HCT116 (cell line): Measurements from ENCODE around the gene SLC2A13. TPM values are rescaled to one million over a fixed set of nuclear protein-coding genes. Genes with fewer than 3 reads are reported as not detected.

Experiments used
- ATAC-seq: fragments of 200-7000 bp; cut with Tn5 transposase; 2 replicates; pipeline ENCODE4 v1.9.1; 2020; ENCODE audit warnings: mild to moderate bottlenecking, moderate library complexity
- BruUV-seq: library from RNA; stranded (reverse); fragments of 400-500 nt; replicated peaks from 2 replicates; lab custom pipeline; 2021; lab: Mats Ljungman, UMichigan
- CTCF ChIA-PET: fragments of 300-600 bp; sonication (Branson Sonifier 250); formaldehyde crosslinking; loops from one replicate; lab custom pipeline; 2021; ENCODE audit warnings: antibody characterized with exemption; lab: Charles Lee
- POLR2A ChIA-PET: fragments of 300-600, 350-600 bp; sonication (Branson Sonifier 250); formaldehyde crosslinking; loops from one replicate; lab custom pipeline; 2021; ENCODE audit warnings: antibody characterized with exemption; lab: Charles Lee
- RAD21 ChIA-PET, 2 experiments: fragments of 300-600 bp; sonication (Branson Sonifier 250); formaldehyde crosslinking; loops; one replicate each; lab custom pipeline; 2023; ENCODE audit warnings: low total read pairs in 2 of 2; ENCODE audit not compliant: uncharacterized antibody in 2 of 2, unreplicated experiment in 2 of 2, low non-redundant PET in 1 of 2; lab: Charles Lee
- DNase-seq: peaks from one replicate; pipeline ENCODE4 v3.0.0-alpha.2; 2010; ENCODE audit warnings: low read depth, low spot score
- H2AFZ ChIP-seq: fragments of 200-600 bp; shearing (Covaris generic), sonication (generic); 2 replicates; pipeline ENCODE4 v1.6.1; 2017; ENCODE audit warnings: low read depth, mixed run types, mixed read lengths, antibody characterized with exemption, low read length; ENCODE audit not compliant: poor library complexity, severe bottlenecking
- H3K27ac ChIP-seq: 2 replicates; pipeline ENCODE4 v1.5.1; 2012; ENCODE audit warnings: low read depth, low read length
- H3K27me3 ChIP-seq: fragments of 200-600 bp; sonication (generic); 2 replicates; pipeline ENCODE4 v1.6.1; 2016; ENCODE audit warnings: mixed run types, low read length, mixed read lengths; ENCODE audit not compliant: insufficient read depth
- H3K36me3 ChIP-seq, 2 experiments: fragments of 200-500 bp in 1 of 2; fragments of 200-600 bp in 1 of 2; sonication (Bioruptor generic) in 1 of 2; sonication (generic) in 1 of 2; 2 replicates each; pipeline versions ENCODE4 v1.5.1 to v1.6.1; 2014 to 2016; ENCODE audit warnings: low read length in 2 of 2, inconsistent platforms in 1 of 2, mixed read lengths in 1 of 2, mixed run types in 1 of 2; ENCODE audit not compliant: insufficient read depth in 2 of 2, control insufficient read depth in 1 of 2
- H3K4me1 ChIP-seq, 2 experiments: fragments of 200-600 bp in 1 of 2; sonication (generic) in 1 of 2; 2 replicates each; pipeline versions ENCODE4 v1.5.1 to v1.6.1; 2012 to 2017; ENCODE audit warnings: low read length in 2 of 2, inconsistent platforms in 1 of 2, mild to moderate bottlenecking in 1 of 2, mixed read lengths in 1 of 2, mixed run types in 1 of 2, moderate library complexity in 1 of 2; ENCODE audit not compliant: insufficient read depth in 2 of 2, control insufficient read depth in 1 of 2
- H3K4me2 ChIP-seq: fragments of 200-600 bp; sonication (generic); 2 replicates; pipeline ENCODE4 v1.6.1; 2017; ENCODE audit warnings: mixed run types, low read length, mixed read lengths
- H3K4me3 ChIP-seq, 2 experiments: fragments of 200-600 bp in 1 of 2; sonication (generic) in 1 of 2; replicated peaks in 1 of 2; 2 replicates each; pipeline ENCODE4 v1.5.1; 2011 to 2016; ENCODE audit warnings: low read length in 2 of 2, control low read depth in 1 of 2, low read depth in 1 of 2, mild to moderate bottlenecking in 1 of 2, mixed read lengths in 1 of 2, mixed run types in 1 of 2
- H3K79me2 ChIP-seq: fragments of 200-600 bp; sonication (generic); 2 replicates; pipeline ENCODE4 v1.6.1; 2017; ENCODE audit warnings: mild to moderate bottlenecking, mixed run types, low read length, moderate library complexity, mixed read lengths; ENCODE audit not compliant: insufficient read depth
- H3K9ac ChIP-seq: fragments of 200-600 bp; sonication (generic); 2 replicates; pipeline ENCODE4 v1.6.1; 2016; ENCODE audit warnings: low read length, mixed read lengths
- H3K9me2 ChIP-seq: fragments of 200-600 bp; sonication (generic), shearing (Covaris generic); 2 replicates; pipeline ENCODE4 v1.6.1; 2017; ENCODE audit warnings: mixed run types, mild to moderate bottlenecking, moderate library complexity; ENCODE audit not compliant: insufficient read depth
- H3K9me3 ChIP-seq, 2 experiments: fragments of 200-500 bp in 1 of 2; fragments of 200-600 bp in 1 of 2; sonication (Bioruptor generic) in 1 of 2; sonication (generic) in 1 of 2; 2 replicates each; pipeline ENCODE4 v1.6.1; 2014 to 2017; ENCODE audit warnings: low read length in 2 of 2, mixed read lengths in 2 of 2, inconsistent platforms in 1 of 2, low read depth in 1 of 2, mild to moderate bottlenecking in 1 of 2, mixed run types in 1 of 2, moderate library complexity in 1 of 2; ENCODE audit not compliant: control insufficient read depth in 1 of 2, insufficient read depth in 1 of 2
- H4K20me1 ChIP-seq: fragments of 200-600 bp; sonication (generic), shearing (Covaris generic); 2 replicates; pipeline ENCODE4 v1.6.1; 2017; ENCODE audit warnings: mixed run types, mild to moderate bottlenecking, moderate library complexity; ENCODE audit not compliant: insufficient read depth
- CEBPB ChIP-seq: IDR thresholded peaks from 2 replicates; pipeline ENCODE4 v1.6.1; 2012; ENCODE audit warnings: low read depth
- EZH2 ChIP-seq: fragments of 200-600 bp; sonication (generic); IDR thresholded peaks from 2 replicates; pipeline ENCODE4 v1.6.1; 2017; ENCODE audit warnings: antibody characterized with exemption, mixed run types
- FOSL1 ChIP-seq: IDR thresholded peaks from 2 replicates; pipeline ENCODE4 v1.6.1; 2012; ENCODE audit warnings: low read depth
- RAD21 ChIP-seq: IDR thresholded peaks from 2 replicates; pipeline ENCODE4 v1.6.1; 2012; ENCODE audit warnings: low read depth, mild to moderate bottlenecking
- SIN3A ChIP-seq: IDR thresholded peaks from 2 replicates; pipeline ENCODE4 v1.6.1; 2012; ENCODE audit warnings: low read depth
- SP1 ChIP-seq: IDR thresholded peaks from 2 replicates; pipeline ENCODE4 v1.6.1; 2012; ENCODE audit warnings: low read depth
- SRF ChIP-seq: IDR thresholded peaks from 2 replicates; pipeline ENCODE4 v1.6.1; 2012; ENCODE audit warnings: low read depth
- YY1 ChIP-seq: IDR thresholded peaks from 2 replicates; pipeline ENCODE4 v1.6.1; 2011; ENCODE audit warnings: low read length, low read depth, moderate library complexity, mild to moderate bottlenecking; ENCODE audit not compliant: insufficient replicate concordance; ENCODE audit errors: extremely low read depth
- intact Hi-C: fragments of 100-400 bp; cut with micrococcal nuclease; formaldehyde crosslinking; loops from 2 replicates; pipeline ENCODE4 v1.10.0; 2022
- total RNA-seq: library from RNA; stranded (reverse); gene quantifications from one replicate; pipeline ENCODE4 v1.2.1, GENCODE V29; 2021; ENCODE audit not compliant: unreplicated experiment
- TF ChIP-seq, protein P1 (sequence below): IDR thresholded peaks from 2 replicates; pipeline ENCODE4 v1.6.1; 2011; ENCODE audit warnings: mild to moderate bottlenecking, low read length, moderate library complexity; ENCODE audit not compliant: insufficient replicate concordance; ENCODE audit errors: extremely low read depth
- TF ChIP-seq, protein P2 (sequence below): IDR thresholded peaks from 2 replicates; pipeline ENCODE4 v1.6.1; 2012

Gene SLC2A13
- total RNA-seq, 1 experiment from 2014 or later = 6.8 TPM

DNA sequence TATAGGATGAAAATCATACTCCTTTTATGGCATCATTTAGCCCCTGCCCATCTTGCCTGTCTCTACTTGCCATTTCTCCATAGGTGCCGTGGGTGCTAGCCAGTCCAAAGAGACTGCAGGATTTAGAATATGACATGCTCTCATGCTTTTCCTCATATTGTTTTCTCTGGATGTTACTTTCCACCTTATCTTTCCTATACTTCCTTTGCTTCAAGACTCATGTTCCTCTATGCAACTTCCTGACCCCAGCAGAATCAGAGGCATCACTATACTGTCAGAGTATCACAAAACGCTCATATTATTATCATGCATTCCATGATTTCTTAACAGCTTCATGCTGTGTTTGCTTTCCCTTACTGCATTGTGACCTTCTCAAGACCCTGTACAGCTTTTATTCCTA, 265.5 kb downstream of the SLC2A13 start:
- no peaks in the 10 kb centered on the region for H3K36me3 ChIP-seq
- H3K9me3 ChIP-seq = no peaks in the 10 kb centered on the region
- CTCF ChIA-PET = no interaction called here
- intact Hi-C loops = no loop called here
- no peak overlapping the region for H2AFZ ChIP-seq
- H3K9ac ChIP-seq = no peak overlapping the region
- DNase-seq (no peak), ATAC-seq (no peak)
- no peaks in the 10 kb centered on the region for H3K79me2 ChIP-seq
- no peaks in the 10 kb centered on the region for H3K9me2 ChIP-seq
- H3K4me1 ChIP-seq = no peaks in the 10 kb centered on the region
- no peak overlapping the region for H3K27ac ChIP-seq
- TF ChIP-seq YY1 (no peak), CEBPB (no peak), SRF (no peak)
- TF ChIP-seq, protein P1, sequence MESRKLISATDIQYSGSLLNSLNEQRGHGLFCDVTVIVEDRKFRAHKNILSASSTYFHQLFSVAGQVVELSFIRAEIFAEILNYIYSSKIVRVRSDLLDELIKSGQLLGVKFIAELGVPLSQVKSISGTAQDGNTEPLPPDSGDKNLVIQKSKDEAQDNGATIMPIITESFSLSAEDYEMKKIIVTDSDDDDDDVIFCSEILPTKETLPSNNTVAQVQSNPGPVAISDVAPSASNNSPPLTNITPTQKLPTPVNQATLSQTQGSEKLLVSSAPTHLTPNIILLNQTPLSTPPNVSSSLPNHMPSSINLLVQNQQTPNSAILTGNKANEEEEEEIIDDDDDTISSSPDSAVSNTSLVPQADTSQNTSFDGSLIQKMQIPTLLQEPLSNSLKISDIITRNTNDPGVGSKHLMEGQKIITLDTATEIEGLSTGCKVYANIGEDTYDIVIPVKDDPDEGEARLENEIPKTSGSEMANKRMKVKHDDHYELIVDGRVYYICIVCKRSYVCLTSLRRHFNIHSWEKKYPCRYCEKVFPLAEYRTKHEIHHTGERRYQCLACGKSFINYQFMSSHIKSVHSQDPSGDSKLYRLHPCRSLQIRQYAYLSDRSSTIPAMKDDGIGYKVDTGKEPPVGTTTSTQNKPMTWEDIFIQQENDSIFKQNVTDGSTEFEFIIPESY = no peak
- no peak overlapping the region for H3K4me3 ChIP-seq
- RAD21 ChIA-PET = no interaction called here
- H4K20me1 ChIP-seq = no peaks in the 10 kb centered on the region
- no TSS peak for BruUV-seq
- POLR2A ChIA-PET = no interaction called here
- H3K4me2 ChIP-seq = no peak overlapping the region
- H3K27me3 ChIP-seq = no peaks in the 10 kb centered on the region

DNA sequence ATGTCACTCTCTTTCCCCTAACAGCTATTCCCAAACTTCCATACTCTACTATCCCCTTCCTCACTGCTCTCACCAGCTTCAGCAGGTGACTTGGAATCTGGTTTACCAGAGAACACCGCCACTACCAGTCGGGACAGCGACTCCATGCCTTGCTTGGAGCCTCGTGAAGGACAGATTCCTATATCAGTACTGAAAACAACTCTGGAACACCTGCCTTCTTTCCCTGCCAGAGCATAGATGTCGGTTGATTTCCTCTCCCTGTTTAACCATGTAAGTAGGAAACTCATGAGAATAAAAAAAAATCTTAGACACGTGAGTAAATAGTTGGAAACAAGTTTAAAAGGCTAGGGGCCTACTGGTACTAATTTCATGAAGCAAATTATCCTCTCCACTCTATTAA, 266.8 kb downstream of the SLC2A13 start:
- Histone ChIP-seq H3K79me2 (no peaks in the 10 kb centered on the region), H3K9ac (no peak overlapping the region), H3K27ac (no peak overlapping the region), H4K20me1 (no peaks in the 10 kb centered on the region), H3K27me3 (no peaks in the 10 kb centered on the region), H3K36me3 (no peaks in the 10 kb centered on the region), H3K9me3 (no peaks in the 10 kb centered on the region), H2AFZ (no peak overlapping the region), H3K9me2 (no peaks in the 10 kb centered on the region), H3K4me2 (no peak overlapping the region), H3K4me1 (no peaks in the 10 kb centered on the region), H3K4me3 (no peak overlapping the region)
- ChIA-PET POLR2A (no interaction called here), CTCF (no interaction called here), RAD21 (no interaction called here)
- BruUV-seq = no TSS peak
- intact Hi-C loops = no loop called here
- ATAC-seq (no peak), DNase-seq (no peak)
- TF ChIP-seq EZH2 = no peak
- no peak for TF ChIP-seq CEBPB
- TF ChIP-seq, protein P2, sequence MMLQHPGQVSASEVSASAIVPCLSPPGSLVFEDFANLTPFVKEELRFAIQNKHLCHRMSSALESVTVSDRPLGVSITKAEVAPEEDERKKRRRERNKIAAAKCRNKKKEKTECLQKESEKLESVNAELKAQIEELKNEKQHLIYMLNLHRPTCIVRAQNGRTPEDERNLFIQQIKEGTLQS = no peak
- no peak for TF ChIP-seq YY1
- no peak for TF ChIP-seq SIN3A
- TF ChIP-seq SP1 = no peak
- TF ChIP-seq FOSL1 = no peak
- no peak for TF ChIP-seq RAD21
